IPS DF 6.9 (cell line): ENCODE measurements around the gene POTEF.
"Not testable (repeated sequence)": the region's sequence is repeated elsewhere in the genome, so short reads cannot be mapped to it uniquely, and the experiment has no call there.

Experiments used
- DNase-seq: peaks from one replicate; pipeline ENCODE4 v3.0.0-alpha.2; 2013; ENCODE audit warnings: low read depth, low spot score
- H3K27ac ChIP-seq: one replicate; pipeline ENCODE4 v1.5.1; 2013; ENCODE audit warnings: low read length, control low read depth
- H3K27me3 ChIP-seq: 2 replicates; pipeline ENCODE4 v1.6.1; 2013; ENCODE audit warnings: mild to moderate bottlenecking, low read length; ENCODE audit not compliant: control insufficient read depth, insufficient read depth
- H3K36me3 ChIP-seq: 2 replicates; pipeline ENCODE4 v1.6.1; 2013; ENCODE audit warnings: low read length; ENCODE audit not compliant: control insufficient read depth, insufficient read depth
- H3K4me1 ChIP-seq: 2 replicates; pipeline ENCODE4 v1.6.1; 2013; ENCODE audit warnings: low read length; ENCODE audit not compliant: control insufficient read depth, insufficient read depth
- H3K4me3 ChIP-seq: 2 replicates; pipeline ENCODE4 v1.5.1; 2013; ENCODE audit warnings: mild to moderate bottlenecking, low read length
- H3K9me3 ChIP-seq: 2 replicates; pipeline ENCODE4 v1.6.1; 2013; ENCODE audit warnings: low read length, inconsistent platforms; ENCODE audit not compliant: control insufficient read depth, insufficient read depth
- WGBS: extraction: QIAGEN DNeasy Blood & Tissue Kit; methylation state at CpG from one replicate; pipeline ENCODE4 v1.1.7; 2013; ENCODE audit warnings: mixed read lengths, missing lambda C conversion rate; ENCODE audit not compliant: insufficient read length, insufficient coverage; 5-methylcytosine and 5-hydroxymethylcytosine counted together

The POTEF gene

GRCh38 chr2:130159376-130159775, 30.4 kb upstream of the POTEF start:
- not testable (repeated sequence) for H3K27me3 ChIP-seq, H3K27ac ChIP-seq, DNase-seq, H3K9me3 ChIP-seq, H3K4me1 ChIP-seq, H3K4me3 ChIP-seq
- no CpG with 5 or more reads among the region's 4 CpGs for WGBS
- H3K36me3 ChIP-seq, result peaks cover 21% of the 10 kb centered on the region; the same call in 1 of the 2 replicates

- Histone ChIP-seq H3K9me3 (no peaks in the 10 kb centered on the region), H3K4me3 (no peak overlapping the region), H3K27ac (no peak overlapping the region), H3K36me3 (peaks cover 16% of the 10 kb centered on the region; the same call in 1 of the 2 replicates), H3K4me1 (no peaks in the 10 kb centered on the region), H3K27me3 (no peaks in the 10 kb centered on the region)
- no peak for DNase-seq
- no CpG with 5 or more reads among the region's 9 CpGs for WGBS
Observed at GRCh38 chr2:130158631-130159030, 29.6 kb upstream of the POTEF start.

DNA sequence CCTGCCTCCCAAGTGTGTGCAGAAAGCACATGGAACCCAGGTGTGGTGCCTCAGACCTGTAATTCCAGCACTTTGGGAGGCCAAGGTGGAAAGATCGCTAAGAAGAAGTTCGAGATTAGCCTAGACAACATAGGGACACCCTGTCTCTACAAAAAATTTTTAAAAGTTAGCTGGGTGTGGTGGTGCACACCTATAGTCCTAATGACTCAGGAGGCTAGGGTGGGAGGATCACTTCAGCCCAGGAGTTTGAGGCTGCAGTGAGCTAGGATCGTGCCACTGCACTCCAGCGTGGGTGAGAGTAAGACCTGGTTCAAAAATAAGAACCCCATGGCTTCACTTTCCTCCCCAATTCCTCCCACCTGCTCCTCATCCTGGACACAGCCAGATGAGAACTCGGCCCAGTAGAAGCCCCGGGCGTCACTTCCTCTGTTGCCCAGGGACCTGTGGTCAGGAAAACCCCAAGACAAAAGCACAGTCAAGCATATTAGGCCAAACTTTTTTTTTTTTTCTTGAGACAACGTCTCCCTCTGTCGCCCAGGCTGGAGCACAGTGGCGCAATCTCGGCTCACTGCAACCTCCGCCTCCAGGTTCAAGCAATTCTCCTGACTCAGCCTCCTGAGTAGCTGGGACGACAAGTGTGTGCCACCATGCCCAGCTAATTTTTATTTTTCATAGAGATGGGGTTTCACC, 28.9 kb upstream of the POTEF start:
- H3K27ac ChIP-seq, H3K4me1 ChIP-seq, H3K27me3 ChIP-seq, H3K9me3 ChIP-seq, DNase-seq, H3K4me3 ChIP-seq: not testable (repeated sequence)
- WGBS, result no CpG with 5 or more reads among the region's 13 CpGs
- peaks cover 17% of the 10 kb centered on the region; the same call in 1 of the 2 replicates for H3K36me3 ChIP-seq

DNA sequence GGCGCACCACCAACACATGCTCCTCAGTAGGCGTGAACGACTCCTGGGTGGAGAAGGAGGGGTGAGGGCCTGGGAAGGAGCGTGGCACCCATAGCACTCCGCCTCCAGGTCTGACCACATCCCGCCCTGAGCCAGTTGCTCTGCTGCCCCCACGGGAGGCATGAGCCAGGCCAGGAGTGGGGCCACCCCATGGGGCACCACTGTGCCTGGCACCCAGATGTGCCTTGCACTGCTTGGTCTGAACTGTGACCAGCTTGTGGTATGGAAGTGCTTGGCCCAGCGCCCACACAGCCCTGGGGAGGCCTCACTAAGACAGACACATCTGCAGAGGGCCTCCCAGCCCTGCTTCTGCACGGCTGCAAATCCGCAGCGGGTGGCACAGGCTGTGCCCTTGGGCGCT, 28.3 kb upstream of the POTEF start:
- DNase-seq, H3K27me3 ChIP-seq, H3K27ac ChIP-seq, H3K9me3 ChIP-seq, H3K4me1 ChIP-seq, H3K4me3 ChIP-seq: not testable (repeated sequence)
- H3K36me3 ChIP-seq, result peaks cover 18% of the 10 kb centered on the region
- WGBS, result no CpG with 5 or more reads among the region's 12 CpGs

DNA sequence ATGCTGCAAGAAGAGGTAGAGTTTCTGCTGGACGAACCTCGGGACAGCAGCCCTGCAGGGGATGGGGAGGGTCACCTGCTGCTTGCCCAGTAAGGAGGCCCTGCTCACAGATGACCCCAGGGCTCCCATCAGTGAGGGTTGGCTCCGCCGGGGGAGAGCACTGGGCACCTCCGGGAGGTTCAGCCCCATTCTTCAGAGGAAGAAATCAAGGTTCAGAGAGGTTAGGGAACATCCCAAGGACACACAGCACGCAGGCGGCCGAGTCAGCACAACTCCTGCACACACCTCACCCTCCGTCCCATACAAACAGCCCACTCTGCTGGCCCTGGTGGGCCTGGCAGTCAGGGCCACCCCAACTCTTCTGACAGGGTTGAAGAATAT, 27.6 kb upstream of the POTEF start:
- H3K27ac ChIP-seq, result no peak overlapping the region
- no CpG with 5 or more reads among the region's 9 CpGs for WGBS
- H3K9me3 ChIP-seq, result no peaks in the 10 kb centered on the region
- no peak for DNase-seq
- H3K27me3 ChIP-seq, result no peaks in the 10 kb centered on the region
- no peak overlapping the region for H3K4me3 ChIP-seq
- H3K36me3 ChIP-seq, result peaks cover 23% of the 10 kb centered on the region
- H3K4me1 ChIP-seq, result no peaks in the 10 kb centered on the region

DNA sequence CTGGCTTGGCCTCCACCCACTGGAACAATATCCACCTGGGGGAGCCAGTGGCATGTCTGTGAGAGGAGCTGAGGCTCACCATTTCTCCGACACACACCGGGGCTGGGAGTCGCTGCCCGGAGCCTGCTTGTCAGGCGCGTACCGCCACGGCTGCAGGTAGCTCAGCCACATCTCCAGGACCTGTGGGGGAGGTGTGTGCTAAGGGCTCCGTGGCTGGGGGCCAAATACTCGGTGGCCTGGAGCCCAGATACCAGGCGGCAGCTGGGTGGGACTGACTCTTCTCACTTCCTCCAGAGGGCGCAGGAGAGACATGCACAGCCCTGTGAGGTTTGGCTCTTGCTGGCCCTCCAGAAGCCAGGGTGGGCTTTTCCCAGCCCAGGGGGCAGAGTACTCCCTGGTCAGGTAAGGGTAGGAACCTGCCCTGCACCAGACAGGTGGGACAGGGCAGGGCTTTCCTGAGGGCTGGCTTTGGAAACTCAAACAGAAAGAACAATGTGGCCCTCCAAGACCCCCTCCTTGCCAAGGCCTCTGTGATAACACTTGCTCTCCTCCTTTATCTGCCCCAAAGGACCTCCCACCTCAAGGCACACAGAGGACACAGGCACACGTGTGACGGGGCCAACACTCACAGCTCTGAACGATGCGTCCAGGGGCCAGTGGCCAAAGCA, 27.1 kb upstream of the POTEF start:
- peaks cover 23% of the 10 kb centered on the region for H3K36me3 ChIP-seq
- not testable (repeated sequence) for H3K9me3 ChIP-seq, H3K27me3 ChIP-seq, H3K4me3 ChIP-seq, H3K4me1 ChIP-seq, H3K27ac ChIP-seq
- peak; percentile 13 for DNase-seq
- no CpG with 5 or more reads among the region's 16 CpGs for WGBS

DNA sequence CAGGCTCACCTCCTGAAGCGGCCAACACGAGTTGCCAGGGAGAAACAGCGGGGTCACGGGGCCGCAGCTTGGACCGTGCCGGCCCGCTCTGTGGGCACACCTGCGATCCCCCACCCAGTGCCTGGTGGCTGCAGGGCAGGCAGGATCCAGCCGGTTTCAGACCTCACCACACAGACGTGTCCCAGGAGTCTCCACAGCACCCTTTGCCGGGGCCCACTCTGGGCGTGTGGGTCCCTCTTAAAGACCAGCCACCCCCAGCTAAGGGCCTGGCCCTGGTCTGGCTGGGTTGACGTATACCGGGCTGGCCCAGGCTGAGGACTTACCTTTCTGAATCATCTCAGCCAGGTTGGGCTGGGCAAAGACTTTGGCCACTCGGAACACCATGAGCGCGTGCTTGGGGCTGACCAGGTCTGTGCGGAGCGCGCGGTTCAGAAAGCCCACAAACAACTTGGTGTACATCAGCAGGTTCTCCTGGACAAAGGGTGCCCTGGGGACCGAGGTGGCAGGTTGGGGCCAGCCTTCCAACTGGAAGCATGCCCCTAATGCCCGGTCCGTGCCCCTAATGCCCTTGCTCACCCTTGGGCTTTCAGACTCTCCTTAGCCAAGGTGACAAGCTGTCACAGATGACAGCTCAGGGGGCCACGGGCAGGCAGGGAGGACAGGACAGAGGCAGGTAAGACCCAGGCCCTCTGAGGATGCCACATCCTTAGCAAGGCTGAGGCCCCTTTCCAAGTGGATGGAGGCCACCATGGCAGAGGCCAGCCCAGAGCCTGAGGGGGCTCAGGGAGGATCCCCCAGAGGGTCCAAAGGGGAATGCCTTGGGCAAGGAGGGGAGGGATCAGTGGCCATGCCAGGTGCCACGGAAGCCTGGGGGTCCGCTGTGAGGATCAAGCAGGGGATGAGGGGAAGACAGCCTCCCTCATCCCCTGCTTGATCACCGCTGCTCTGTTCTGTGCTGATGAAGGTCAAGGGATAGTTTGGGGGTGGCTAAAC, 26.0 kb upstream of the POTEF start:
- no CpG with 5 or more reads among the region's 29 CpGs for WGBS
- H3K36me3 ChIP-seq, result peaks cover 23% of the 10 kb centered on the region
- H3K27ac ChIP-seq, result no peak overlapping the region

DNA sequence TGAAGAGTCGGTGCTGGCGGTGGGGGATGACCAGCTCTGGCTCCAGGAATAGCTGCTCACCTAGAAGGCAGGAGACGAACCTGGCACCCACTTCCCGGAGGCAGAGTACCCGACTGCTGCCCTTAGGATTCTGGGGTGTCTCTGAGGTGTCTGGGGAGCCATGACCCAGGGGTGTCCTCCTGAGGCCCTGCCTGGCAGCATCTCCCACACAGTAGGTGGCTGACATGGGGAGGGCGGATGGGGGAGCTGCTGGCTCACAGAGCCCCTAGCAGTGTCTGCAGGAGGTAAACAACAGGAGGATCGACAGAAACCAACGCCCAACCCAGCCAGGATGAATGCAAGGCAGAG, 25.4 kb upstream of the POTEF start:
- DNase-seq, H3K9me3 ChIP-seq, H3K4me3 ChIP-seq, H3K27me3 ChIP-seq, H3K4me1 ChIP-seq, H3K27ac ChIP-seq: not testable (repeated sequence)
- peaks cover 23% of the 10 kb centered on the region for H3K36me3 ChIP-seq
- no CpG with 5 or more reads among the region's 8 CpGs for WGBS

More for the DNA sequence above, 26.0 kb upstream of the POTEF start:
- Histone ChIP-seq H3K9me3 (no peaks in the 10 kb centered on the region), H3K27me3 (no peaks in the 10 kb centered on the region), H3K4me3 (no peak overlapping the region), H3K4me1 (no peaks in the 10 kb centered on the region)
- DNase-seq, result no peak

- H3K9me3 ChIP-seq, H3K27ac ChIP-seq, H3K4me3 ChIP-seq, H3K4me1 ChIP-seq, DNase-seq, H3K27me3 ChIP-seq: not testable (repeated sequence)
- no CpG with 5 or more reads among the region's 23 CpGs for WGBS
- peaks cover 23% of the 10 kb centered on the region for H3K36me3 ChIP-seq
Observed at GRCh38 chr2:130153721-130154422, 24.9 kb upstream of the POTEF start.
